RWPE2 (cell line): ENCODE results near the gene FAM217B.

Source experiments
- ATAC-seq: fragments of 200-7000 bp; cut with Tn5 transposase; 3 replicates; pipeline ENCODE4 v1.9.1; 2021; ENCODE audit warnings: low read depth
- DNase-seq: peaks from one replicate; pipeline ENCODE4 v3.0.0-alpha.2; 2020; ENCODE audit warnings: low spot score
- H3K27ac ChIP-seq: fragments of 450-650 bp; 2 replicates; pipeline ENCODE4 v1.5.1; 2017; ENCODE audit warnings: mild to moderate bottlenecking; ENCODE audit not compliant: poor library complexity, severe bottlenecking
- H3K27me3 ChIP-seq: fragments of 250-450 bp; sonication (Bioruptor Pico); 2 replicates; pipeline ENCODE4 v1.5.1; 2021; ENCODE audit warnings: mild to moderate bottlenecking, moderate library complexity; ENCODE audit not compliant: insufficient read depth, poor library complexity, severe bottlenecking
- H3K36me3 ChIP-seq: fragments of 250-450 bp; sonication (Bioruptor Pico); 2 replicates; pipeline ENCODE4 v1.5.1; 2020; ENCODE audit warnings: low read depth, mild to moderate bottlenecking, moderate library complexity
- H3K4me1 ChIP-seq: fragments of 250-450 bp; sonication (Bioruptor Pico); 2 replicates; pipeline ENCODE4 v1.5.1; 2021; ENCODE audit warnings: mild to moderate bottlenecking, moderate library complexity; ENCODE audit not compliant: insufficient read depth, poor library complexity, severe bottlenecking
- H3K4me3 ChIP-seq: fragments of 250-450 bp; sonication (Bioruptor Pico); 2 replicates; pipeline ENCODE4 v1.5.1; 2021; ENCODE audit warnings: mild to moderate bottlenecking, moderate library complexity; ENCODE audit not compliant: severe bottlenecking
- H3K9me3 ChIP-seq: fragments of 250-450 bp; sonication (Bioruptor Pico); 2 replicates; pipeline ENCODE4 v1.5.1; 2021; ENCODE audit warnings: mild to moderate bottlenecking, moderate library complexity; ENCODE audit not compliant: severe bottlenecking
- CTCF ChIP-seq: fragments of 450-650 bp; IDR thresholded peaks from one replicate; pipeline ENCODE4 v1.5.1; 2017; ENCODE audit warnings: mild to moderate bottlenecking, moderate library complexity; ENCODE audit not compliant: poor library complexity, severe bottlenecking

Gene FAM217B

GRCh38 chr20:59932616-59933295, 7.4 kb upstream of the FAM217B start:
- DNase-seq (peak; percentile 86), ATAC-seq (no peak)
- no peaks in the 10 kb centered on the region for H3K9me3 ChIP-seq
- peak overlapping the region; percentile 59 for H3K4me3 ChIP-seq
- no peak for TF ChIP-seq CTCF
- H3K27me3 ChIP-seq: no peaks in the 10 kb centered on the region
- H3K4me1 ChIP-seq: peaks cover 16% of the 10 kb centered on the region
- H3K36me3 ChIP-seq: no peaks in the 10 kb centered on the region; the same call in 1 of the 2 replicates
- H3K27ac ChIP-seq: no peak overlapping the region

GRCh38 chr20:59933296-59933848, 6.8 kb upstream of the FAM217B start, which contains the start of gene SYCP2:
TSS of gene SYCP2 (minus strand) at chr20:59933637. CDS start at chr20:59922413, 11,224 bp downstream.
- no peak for TF ChIP-seq CTCF
- H3K9me3 ChIP-seq: no peaks in the 10 kb centered on the region
- ATAC-seq (peak; percentile 67), DNase-seq (peak; percentile 84)
- H3K4me1 ChIP-seq: peaks cover 22% of the 10 kb centered on the region
- H3K27me3 ChIP-seq: no peaks in the 10 kb centered on the region
- peak within 1 kb of the TSS; percentile 24 for H3K27ac ChIP-seq
- H3K36me3 ChIP-seq: no peaks in the 10 kb centered on the region; the same call in 1 of the 2 replicates
- peak within 1 kb of the TSS; percentile 59 for H3K4me3 ChIP-seq

GRCh38 chr20:59933849-59934585, 6.2 kb upstream of the FAM217B start:
- peak overlapping the region; percentile 59 for H3K4me3 ChIP-seq
- no peaks in the 10 kb centered on the region for H3K9me3 ChIP-seq
- H3K27ac ChIP-seq: peak overlapping the region; percentile 24
- H3K27me3 ChIP-seq: no peaks in the 10 kb centered on the region
- no peaks in the 10 kb centered on the region; the same call in 1 of the 2 replicates for H3K36me3 ChIP-seq
- ATAC-seq (peak; percentile 86), DNase-seq (peak; percentile 89)
- H3K4me1 ChIP-seq: peaks cover 29% of the 10 kb centered on the region
- TF ChIP-seq CTCF: peak; percentile 100

- DNase-seq (no peak), ATAC-seq (no peak)
- Histone ChIP-seq H3K27me3 (no peaks in the 10 kb centered on the region), H3K36me3 (no peaks in the 10 kb centered on the region; the same call in 1 of the 2 replicates), H3K4me3 (no peak overlapping the region), H3K9me3 (no peaks in the 10 kb centered on the region), H3K4me1 (peaks cover 32% of the 10 kb centered on the region), H3K27ac (no peak overlapping the region)
- TF ChIP-seq CTCF: no peak
Measured at GRCh38 chr20:59935457-59936185, 4.6 kb upstream of the FAM217B start.
